Activated naive CD4-positive, alpha-beta T cell treated with anti-CD3 and anti-CD28 coated beads, Interleukin-2, amount 10 ng/mL, durations not matched to agents 7 days and 5 days (primary cell): ENCODE measurements around the gene MRTFB.

Experiments used
- CTCF ChIA-PET: fragments of 350-600 bp; sonication (Branson Sonifier 250); formaldehyde crosslinking; loops from one replicate; lab custom pipeline; 2021; ENCODE audit warnings: antibody characterized with exemption; lab: Charles Lee
- DNase-seq: peaks from one replicate; pipeline ENCODE4 v3.0.0-alpha.2; 2020
- H3K27ac Mint-ChIP-seq: one replicate; pipeline ENCODE4 v1.8.0; 2021; ENCODE audit warnings: mild to moderate bottlenecking, moderate library complexity, mixed read lengths
- H3K27me3 Mint-ChIP-seq: one replicate; pipeline ENCODE4 v1.8.0; 2021; ENCODE audit warnings: mild to moderate bottlenecking, mixed read lengths
- H3K36me3 Mint-ChIP-seq: one replicate; pipeline ENCODE4 v1.8.0; 2021; ENCODE audit warnings: mixed read lengths
- H3K4me1 Mint-ChIP-seq: one replicate; pipeline ENCODE4 v1.8.0; 2021; ENCODE audit warnings: mixed read lengths
- H3K4me3 Mint-ChIP-seq: one replicate; pipeline ENCODE4 v1.8.0; 2021; ENCODE audit warnings: mild to moderate bottlenecking, moderate library complexity, mixed read lengths
- H3K9me3 Mint-ChIP-seq: one replicate; pipeline ENCODE4 v1.8.0; 2021; ENCODE audit warnings: mixed read lengths

The MRTFB gene

DNA sequence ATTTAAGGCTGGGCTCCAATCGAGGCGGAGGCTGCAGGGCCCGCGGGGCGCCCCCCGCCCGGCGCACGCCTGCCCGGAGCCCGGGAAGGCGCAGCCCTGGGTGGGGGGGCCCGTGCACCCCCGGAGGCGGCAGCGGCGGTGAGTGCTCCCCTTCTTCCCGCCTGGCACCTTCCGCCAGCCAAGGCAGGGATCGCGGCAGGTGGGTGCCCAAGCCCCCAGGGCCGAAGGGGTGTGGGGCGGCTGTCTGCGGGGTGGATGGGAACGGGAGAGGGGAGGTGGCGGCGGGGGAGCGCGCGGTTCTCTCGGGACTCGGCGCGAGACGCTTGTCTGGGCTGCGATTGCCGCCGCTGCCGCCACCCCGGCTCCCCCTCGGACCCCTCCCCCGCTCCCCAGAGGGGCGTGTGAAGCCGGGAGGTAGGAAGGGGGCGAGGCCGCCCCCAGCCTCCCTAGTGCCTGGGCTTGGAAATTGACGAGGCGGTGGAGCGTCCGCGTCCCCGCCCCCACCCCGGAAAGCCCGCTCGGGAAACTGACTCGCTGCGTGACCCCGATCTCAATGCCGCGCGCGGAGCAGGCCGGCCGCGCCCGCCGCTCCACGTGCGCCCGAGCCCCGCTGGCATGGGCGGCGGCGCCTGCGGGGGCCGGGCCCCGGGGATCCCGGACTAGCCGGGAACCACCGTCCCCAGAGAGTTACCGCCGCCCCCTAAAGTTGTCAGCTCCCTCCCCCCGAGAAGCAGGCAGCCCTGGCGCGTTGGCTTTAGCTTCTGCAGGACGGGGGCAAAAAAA, 231.5 kb downstream of the MRTFB start:
- Mint-ChIP-seq H3K36me3 (no peaks in the 10 kb centered on the region), H3K9me3 (no peaks in the 10 kb centered on the region), H3K27me3 (peaks cover 57% of the 10 kb centered on the region), H3K4me1 (peaks cover 29% of the 10 kb centered on the region), H3K4me3 (peak overlapping the region; percentile 75), H3K27ac (no peak overlapping the region)
- CTCF ChIA-PET, result interaction anchor here (0.8 to 1.1 kb wide), 2 partner anchors 226 to 383 kb away, joined by 4 to 5 read pairs; no protein-coding TSS in a partner anchor
- peak; percentile 47 for DNase-seq

DNA sequence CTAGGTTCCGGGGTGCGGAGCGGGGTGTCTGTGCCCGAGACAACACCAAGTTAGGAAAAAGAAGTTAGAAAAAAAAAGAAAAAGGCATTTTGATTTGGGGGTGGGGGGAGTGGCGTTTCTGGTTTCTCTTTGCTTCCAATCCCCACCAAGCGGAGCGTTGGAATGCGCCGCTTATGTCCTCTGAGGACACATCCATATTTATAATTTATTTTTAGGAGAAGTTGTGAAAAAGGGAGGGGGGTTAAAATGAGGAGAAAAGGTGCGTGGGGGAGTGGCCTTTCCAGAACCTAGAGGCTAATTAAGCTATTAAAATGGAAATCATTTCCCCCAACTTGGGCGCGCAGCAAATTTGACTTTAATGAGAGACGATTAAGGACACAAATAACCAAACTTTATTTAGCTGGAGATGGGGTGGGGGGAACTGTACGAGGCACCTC, 232.1 kb downstream of the MRTFB start:
- Mint-ChIP-seq H3K27me3 (peaks cover 57% of the 10 kb centered on the region), H3K36me3 (no peaks in the 10 kb centered on the region), H3K27ac (no peak overlapping the region), H3K4me3 (peak overlapping the region; percentile 75), H3K4me1 (peaks cover 35% of the 10 kb centered on the region), H3K9me3 (no peaks in the 10 kb centered on the region)
- no peak for DNase-seq
- CTCF ChIA-PET, result interaction anchor here (0.8 to 1.1 kb wide), 2 partner anchors 225 to 384 kb away, joined by 4 to 5 read pairs; no protein-coding TSS in a partner anchor

DNA sequence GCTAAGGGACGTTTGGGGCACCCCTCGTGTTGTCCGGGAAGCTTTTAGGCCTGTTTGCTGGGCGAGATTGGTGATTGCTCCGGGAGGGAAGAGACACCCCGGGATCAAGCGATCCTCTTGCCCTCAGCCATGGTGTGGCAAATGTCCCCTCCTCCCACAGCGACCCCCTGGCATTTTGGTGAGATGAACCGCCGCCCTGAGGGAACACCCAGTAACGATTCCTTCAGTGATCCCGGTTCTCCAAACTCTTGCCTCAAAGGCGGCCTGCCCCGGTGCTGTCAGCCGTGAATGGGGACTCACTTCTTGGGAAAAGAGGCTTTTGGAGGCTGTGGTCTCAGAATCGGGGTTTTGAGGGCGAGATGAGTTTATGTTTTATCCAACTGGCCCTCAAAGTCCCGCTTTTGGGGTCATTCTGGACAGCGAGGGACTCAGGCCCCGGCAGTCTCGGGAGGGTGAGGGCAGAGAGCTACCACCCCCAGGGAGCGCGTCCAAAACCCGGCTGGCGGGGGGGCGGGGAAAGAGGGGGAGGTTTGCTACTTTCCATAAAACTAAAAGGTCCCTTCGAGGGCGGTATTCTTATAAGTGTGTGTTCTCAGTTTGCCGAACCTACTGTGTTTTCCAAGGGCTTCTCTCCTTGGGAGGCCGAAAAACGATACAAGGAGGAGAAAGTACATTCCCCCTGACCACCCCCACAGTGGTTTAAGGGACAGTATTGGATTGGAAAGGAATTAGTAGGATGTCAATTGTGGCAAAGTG, 232.7 kb downstream of the MRTFB start:
- no peak overlapping the region for H3K27ac Mint-ChIP-seq
- peaks cover 57% of the 10 kb centered on the region for H3K27me3 Mint-ChIP-seq
- H3K4me3 Mint-ChIP-seq, result peak overlapping the region; percentile 75
- CTCF ChIA-PET, result interaction anchor here (0.8 to 1.1 kb wide), 2 partner anchors 224 to 384 kb away, joined by 4 to 5 read pairs; no protein-coding TSS in a partner anchor
- no peak for DNase-seq
- H3K36me3 Mint-ChIP-seq, result no peaks in the 10 kb centered on the region
- no peaks in the 10 kb centered on the region for H3K9me3 Mint-ChIP-seq
- peaks cover 41% of the 10 kb centered on the region for H3K4me1 Mint-ChIP-seq

DNA sequence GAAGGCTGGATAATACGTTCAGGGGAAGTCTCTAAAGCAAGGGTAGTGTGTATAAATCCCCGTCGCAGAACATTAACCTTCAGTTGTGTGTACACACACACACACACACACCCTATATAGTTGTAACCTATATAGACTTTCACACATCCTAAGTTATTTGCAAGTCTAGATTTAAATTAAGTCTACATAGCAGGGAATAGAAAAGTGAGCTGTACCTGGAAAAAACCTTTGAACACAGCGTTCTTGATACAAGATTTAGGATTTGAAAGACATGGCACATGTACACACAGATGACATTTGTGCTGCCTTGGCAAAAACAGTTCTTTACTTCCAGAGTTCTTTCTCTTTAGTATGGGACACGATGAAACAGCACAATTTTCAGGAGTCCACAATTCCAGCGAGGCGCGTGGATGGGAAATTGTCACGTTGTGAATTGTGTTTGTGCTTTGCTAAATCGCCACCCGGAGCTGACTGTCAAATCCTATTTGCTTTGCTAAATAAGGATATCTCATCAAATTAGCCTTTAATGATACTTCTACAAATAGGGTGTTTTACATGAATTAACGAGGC, 233.9 kb downstream of the MRTFB start:
- Mint-ChIP-seq H3K9me3 (no peaks in the 10 kb centered on the region), H3K27ac (no peak overlapping the region), H3K4me3 (peak overlapping the region; percentile 28), H3K27me3 (peaks cover 52% of the 10 kb centered on the region), H3K4me1 (peaks cover 52% of the 10 kb centered on the region), H3K36me3 (no peaks in the 10 kb centered on the region)
- DNase-seq, result no peak
- CTCF ChIA-PET, result no interaction called here

DNA sequence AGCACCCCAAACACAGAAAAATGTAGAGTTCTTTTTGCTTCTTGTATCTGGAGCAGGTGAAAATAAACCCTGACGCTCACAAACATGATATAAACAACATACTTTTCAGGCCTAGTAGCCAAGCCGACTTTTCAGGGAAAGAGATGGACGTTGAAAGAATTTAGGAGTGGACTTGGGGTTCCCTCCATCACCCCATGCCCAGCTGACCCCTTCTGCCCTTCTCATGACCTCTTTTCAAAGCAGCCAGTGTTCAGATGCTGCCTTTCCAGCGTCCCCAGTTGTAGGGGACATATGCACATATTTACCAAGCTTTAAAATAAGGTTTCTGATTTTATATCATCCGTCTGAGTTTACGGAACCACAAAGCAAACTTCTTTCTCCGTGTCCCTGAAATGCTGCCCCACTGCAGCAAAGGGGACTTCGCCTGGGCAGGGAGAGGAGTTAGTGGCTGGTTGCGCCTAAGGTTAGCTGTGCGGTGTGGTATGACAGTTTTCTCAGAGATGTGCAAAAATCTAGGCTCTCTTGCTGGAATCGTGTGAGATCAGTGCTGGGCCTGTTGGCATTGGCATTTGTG, 235.5 kb downstream of the MRTFB start:
- no peak overlapping the region for H3K4me3 Mint-ChIP-seq
- H3K4me1 Mint-ChIP-seq, result peaks cover 48% of the 10 kb centered on the region
- DNase-seq, result no peak
- peaks cover 39% of the 10 kb centered on the region for H3K27me3 Mint-ChIP-seq
- no peak overlapping the region for H3K27ac Mint-ChIP-seq
- CTCF ChIA-PET, result interaction anchor here (1.2 kb wide), 1 partner anchor 221 kb away, joined by 3 read pairs; no protein-coding TSS in a partner anchor
- H3K36me3 Mint-ChIP-seq, result no peaks in the 10 kb centered on the region
- H3K9me3 Mint-ChIP-seq, result no peaks in the 10 kb centered on the region

DNA sequence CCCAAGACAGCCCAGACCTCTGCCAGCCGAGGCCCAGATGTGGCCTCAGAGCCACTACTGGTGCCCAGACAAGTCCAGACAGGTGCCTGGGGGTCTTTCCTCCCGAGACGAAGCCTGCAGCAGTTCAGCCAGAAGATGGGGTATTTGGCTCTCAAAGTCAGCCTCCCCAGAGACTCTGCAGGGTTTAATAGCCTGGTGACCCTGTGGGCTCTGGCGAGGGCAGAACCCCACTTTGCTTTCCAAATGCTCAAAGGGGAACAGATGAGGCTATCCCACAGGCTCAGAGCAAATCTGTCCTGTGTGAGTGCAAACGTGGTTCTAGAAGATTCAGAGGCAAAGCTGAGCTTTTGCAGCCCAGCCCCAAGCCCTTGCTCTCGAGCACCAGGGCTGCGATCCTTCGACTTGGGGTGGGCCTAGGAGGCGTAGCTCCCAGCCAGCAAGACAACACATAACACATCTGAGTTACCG, 236.0 kb downstream of the MRTFB start:
- peaks cover 48% of the 10 kb centered on the region for H3K4me1 Mint-ChIP-seq
- no peaks in the 10 kb centered on the region for H3K36me3 Mint-ChIP-seq
- DNase-seq, result no peak
- no peak overlapping the region for H3K27ac Mint-ChIP-seq
- CTCF ChIA-PET, result interaction anchor here (1.2 kb wide), 1 partner anchor 220 kb away, joined by 3 read pairs; no protein-coding TSS in a partner anchor
- no peak overlapping the region for H3K4me3 Mint-ChIP-seq
- H3K9me3 Mint-ChIP-seq, result no peaks in the 10 kb centered on the region
- H3K27me3 Mint-ChIP-seq, result peaks cover 36% of the 10 kb centered on the region

DNA sequence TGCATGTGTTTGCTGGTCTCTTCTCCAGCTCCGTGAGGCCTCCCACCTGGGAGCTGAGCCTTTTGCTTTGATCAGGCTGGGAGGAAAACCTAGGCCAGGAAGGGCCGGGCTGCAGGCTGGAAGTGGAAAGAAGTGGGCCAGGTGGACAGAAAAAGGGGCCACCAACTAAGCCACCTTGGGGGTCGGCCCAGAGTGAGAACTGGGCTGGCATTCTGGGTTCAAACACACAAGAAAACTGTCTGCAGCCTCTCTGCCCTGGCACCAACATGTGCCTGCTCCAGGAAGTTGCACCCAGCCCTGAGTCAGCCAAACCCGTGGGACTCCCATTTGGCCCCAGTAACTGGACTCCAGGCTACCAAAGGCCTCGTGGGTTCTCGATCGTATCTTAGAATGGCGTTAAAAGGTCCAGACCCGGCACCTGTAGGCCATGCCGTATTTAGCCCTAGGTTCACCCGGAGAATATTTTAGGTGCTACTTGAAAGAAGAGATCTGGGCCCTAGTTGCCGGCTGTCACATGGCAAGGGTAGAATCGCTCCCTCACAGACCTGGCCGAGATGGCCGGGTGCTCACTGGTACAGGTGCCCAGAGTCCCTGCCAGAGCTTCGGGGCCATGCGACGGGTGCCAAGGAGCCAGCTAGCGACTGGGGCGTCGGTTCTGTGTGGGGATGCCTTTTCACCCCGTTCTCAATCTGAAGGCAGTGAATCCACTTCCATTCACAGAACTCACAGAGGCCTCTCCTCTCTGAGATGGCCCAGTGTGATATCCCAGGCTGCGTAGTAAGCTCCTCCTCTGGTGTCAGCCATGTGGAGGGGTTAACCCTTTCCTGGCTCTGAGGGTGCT, 236.6 kb downstream of the MRTFB start:
- Mint-ChIP-seq H3K4me3 (no peak overlapping the region), H3K27me3 (peaks cover 29% of the 10 kb centered on the region), H3K9me3 (no peaks in the 10 kb centered on the region), H3K27ac (peak overlapping the region; percentile 67), H3K4me1 (peaks cover 48% of the 10 kb centered on the region), H3K36me3 (no peaks in the 10 kb centered on the region)
- DNase-seq, result no peak
- CTCF ChIA-PET, result interaction anchor here (1.2 kb wide), 1 partner anchor 219 kb away, joined by 3 read pairs; no protein-coding TSS in a partner anchor

DNA sequence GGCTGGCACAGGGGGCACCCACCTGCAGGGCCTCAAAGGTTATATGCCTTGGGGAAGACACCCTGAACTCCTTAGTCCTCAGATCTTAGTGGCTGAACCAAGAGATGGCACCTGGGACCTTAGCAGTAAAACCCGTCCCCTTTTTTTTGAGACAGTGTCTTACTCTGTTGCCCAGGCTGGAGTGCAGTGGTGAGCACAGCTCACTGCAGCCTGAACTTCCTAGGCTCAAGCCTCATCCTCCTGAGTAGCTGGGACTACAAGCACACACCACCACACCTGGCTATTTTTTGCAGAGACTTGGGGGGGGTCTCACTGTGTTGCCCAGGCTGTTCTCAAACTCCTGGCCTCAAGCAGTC, 237.2 kb downstream of the MRTFB start:
- no peak overlapping the region for H3K4me3 Mint-ChIP-seq
- H3K27ac Mint-ChIP-seq, result peak overlapping the region; percentile 91
- CTCF ChIA-PET, result no interaction called here
- DNase-seq, result no peak
- H3K4me1 Mint-ChIP-seq, result peaks cover 43% of the 10 kb centered on the region
- no peaks in the 10 kb centered on the region for H3K9me3 Mint-ChIP-seq
- no peaks in the 10 kb centered on the region for H3K36me3 Mint-ChIP-seq
- H3K27me3 Mint-ChIP-seq, result peaks cover 24% of the 10 kb centered on the region

DNA sequence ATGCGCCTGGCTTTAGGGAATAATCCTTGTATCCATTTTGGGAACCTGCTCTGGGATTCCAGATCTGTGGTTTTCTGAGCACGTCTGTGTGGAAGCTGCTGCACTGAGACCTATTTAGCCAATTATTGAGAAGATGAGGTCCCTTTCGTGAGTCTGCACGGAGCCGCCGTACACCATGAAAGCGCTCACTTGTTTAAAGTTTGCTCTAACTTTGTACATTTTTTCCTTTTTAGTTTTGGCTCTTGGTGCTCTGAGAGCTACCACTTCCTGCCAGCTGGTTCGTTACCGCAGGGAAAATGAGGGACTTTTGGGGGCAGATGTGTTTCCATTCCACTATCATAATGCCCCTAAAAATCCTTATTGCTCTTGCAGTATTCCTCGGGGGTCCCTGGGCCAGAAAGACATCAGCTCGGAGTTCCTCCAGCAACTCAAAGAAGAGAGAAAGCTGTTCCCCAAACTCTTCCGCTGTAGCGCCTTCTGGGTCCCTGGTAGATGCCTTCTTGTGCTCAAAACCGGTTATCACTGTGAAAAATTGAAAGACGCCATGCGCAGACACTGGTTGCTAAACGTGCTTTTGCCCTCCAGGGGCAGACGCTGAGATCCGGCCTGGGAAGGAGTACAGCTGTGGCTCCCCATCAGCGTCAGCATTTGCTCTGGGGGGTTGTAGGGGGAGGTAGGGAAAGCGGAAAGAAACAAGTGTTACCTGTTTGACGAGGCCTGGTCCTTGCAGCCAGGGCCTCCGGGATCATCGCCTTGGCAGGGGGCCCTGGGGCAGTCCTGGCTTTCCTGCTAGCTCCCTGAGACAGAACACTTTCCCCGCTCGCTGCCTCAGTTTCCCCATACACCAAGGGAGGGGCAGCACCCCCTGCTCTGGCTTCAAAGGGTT, 238.1 kb downstream of the MRTFB start:
- Mint-ChIP-seq H3K27me3 (peaks cover 15% of the 10 kb centered on the region), H3K9me3 (no peaks in the 10 kb centered on the region), H3K4me1 (peaks cover 42% of the 10 kb centered on the region), H3K36me3 (no peaks in the 10 kb centered on the region), H3K27ac (peak overlapping the region; percentile 91), H3K4me3 (peak overlapping the region; percentile 63)
- CTCF ChIA-PET, result interaction anchor here (0.8 to 1.2 kb wide), 4 partner anchors 8 to 342 kb away, joined by 3 read pairs; no protein-coding TSS in a partner anchor
- peak; percentile 66 for DNase-seq

DNA sequence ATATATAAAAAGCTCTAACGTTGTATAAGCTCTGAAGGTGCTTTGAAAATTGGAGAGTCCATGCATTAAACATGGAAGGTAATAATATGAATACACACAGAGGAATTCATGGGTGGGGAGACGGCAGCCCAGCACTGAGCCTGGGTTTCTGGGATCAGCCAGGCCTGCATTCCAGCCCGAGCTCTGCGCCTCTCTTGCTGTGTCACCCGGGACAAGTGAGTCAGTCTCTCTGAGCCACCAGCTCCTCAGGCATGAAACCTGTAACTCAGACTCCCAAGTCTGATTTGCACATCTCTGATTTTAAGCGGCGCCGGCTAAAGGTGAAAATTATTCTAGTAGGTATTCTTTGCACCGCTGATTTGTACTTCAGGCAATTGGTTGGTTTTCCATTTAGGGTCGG, 238.8 kb downstream of the MRTFB start:
- no peak for DNase-seq
- Mint-ChIP-seq H3K36me3 (no peaks in the 10 kb centered on the region), H3K4me1 (peaks cover 42% of the 10 kb centered on the region), H3K27me3 (peaks cover 8% of the 10 kb centered on the region), H3K9me3 (no peaks in the 10 kb centered on the region), H3K27ac (peak overlapping the region; percentile 91), H3K4me3 (no peak overlapping the region)
- CTCF ChIA-PET, result interaction anchor here (0.8 to 1.2 kb wide), 4 partner anchors 9 to 341 kb away, joined by 3 read pairs; no protein-coding TSS in a partner anchor

DNA sequence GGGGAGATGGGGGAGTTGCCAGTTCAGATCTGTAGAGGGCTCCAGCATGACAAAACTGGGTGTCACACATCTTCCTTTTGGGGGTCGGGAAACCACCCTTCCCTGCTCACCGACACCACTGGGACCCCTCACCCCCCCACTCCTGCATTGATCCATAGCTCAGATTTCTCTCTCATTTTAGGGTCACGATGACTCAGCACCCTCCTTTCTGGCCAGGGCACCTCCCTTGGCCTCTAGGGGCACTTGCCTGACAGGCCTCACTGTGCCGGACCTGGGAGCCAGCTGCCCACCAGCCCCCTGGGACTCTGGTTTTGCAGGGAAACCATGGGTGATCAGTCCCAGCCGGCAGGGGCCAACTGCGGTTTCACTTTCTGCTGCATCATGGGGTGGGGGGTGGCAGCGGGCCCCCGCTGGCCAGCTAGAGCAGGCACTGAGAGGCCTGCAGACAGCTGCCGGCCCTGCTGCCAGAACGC, 239.4 kb downstream of the MRTFB start:
- peak overlapping the region; percentile 33 for H3K27ac Mint-ChIP-seq
- H3K9me3 Mint-ChIP-seq, result no peaks in the 10 kb centered on the region
- H3K27me3 Mint-ChIP-seq, result peaks cover 6% of the 10 kb centered on the region
- CTCF ChIA-PET, result interaction anchor here (1.1 kb wide), 2 partner anchors 16 to 217 kb away, joined by 3 read pairs; no protein-coding TSS in a partner anchor
- no peak for DNase-seq
- peaks cover 40% of the 10 kb centered on the region for H3K4me1 Mint-ChIP-seq
- H3K4me3 Mint-ChIP-seq, result no peak overlapping the region
- H3K36me3 Mint-ChIP-seq, result no peaks in the 10 kb centered on the region

DNA sequence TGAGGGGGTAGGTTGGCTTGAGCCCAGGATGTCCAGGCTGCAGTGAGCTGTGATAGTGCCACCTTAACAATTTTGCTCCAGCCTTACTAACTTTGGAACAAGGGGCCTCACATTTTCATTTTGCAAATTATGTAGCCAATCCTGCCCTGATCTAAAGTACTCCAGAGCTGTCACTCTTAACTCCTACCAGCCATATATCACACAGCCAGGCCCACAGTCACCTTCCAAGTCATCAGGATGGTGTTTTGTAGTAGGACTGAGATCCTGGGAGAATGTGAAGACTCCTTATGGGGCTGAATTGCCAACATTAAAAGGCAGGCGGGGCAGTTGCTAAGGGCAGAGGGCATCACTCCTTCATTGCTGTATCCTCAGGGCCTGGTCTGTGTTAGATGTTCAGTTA, 243.0 kb downstream of the MRTFB start:
- CTCF ChIA-PET, result no interaction called here
- Mint-ChIP-seq H3K9me3 (no peaks in the 10 kb centered on the region), H3K4me1 (peaks cover 14% of the 10 kb centered on the region), H3K36me3 (no peaks in the 10 kb centered on the region), H3K27me3 (no peaks in the 10 kb centered on the region), H3K27ac (no peak overlapping the region), H3K4me3 (no peak overlapping the region)
- DNase-seq, result no peak
